Esophagus squamous epithelium (tissue), 5 donors: ENCODE data around the gene LEPROT. TPM values are rescaled to one million over a fixed set of nuclear protein-coding genes. Genes with fewer than 3 reads are reported as not detected.

Experiments used
- DNase-seq: peaks from one replicate; lab custom pipeline; 2025; lab: John Stamatoyannopoulos, UW
- H3K27ac ChIP-seq, 4 donors: fragments of 200-600 bp; sonication (generic); one replicate each; pipeline ENCODE4 v1.5.1; 2016 to 2019; ENCODE audit warnings: mild to moderate bottlenecking in 1 of 4
- H3K27me3 ChIP-seq, 4 donors: fragments of 200-600 bp; sonication (generic); 1 replicate in 3 of 4; 2 replicates in 1 of 4; pipeline versions ENCODE4 v1.5.1 to v1.6.0; 2017 to 2021; ENCODE audit warnings: antibody characterized with exemption in 1 of 4
- H3K36me3 ChIP-seq, 3 donors: fragments of 200-600 bp; sonication (generic); one replicate each; pipeline ENCODE4 v1.5.1; 2016 to 2019
- H3K4me1 ChIP-seq, 3 donors: fragments of 200-600 bp; sonication (generic); one replicate each; pipeline ENCODE4 v1.5.1; 2017 to 2019
- H3K4me3 ChIP-seq, 4 donors: fragments of 200-600 bp; sonication (generic); 1 replicate in 3 of 4; 2 replicates in 1 of 4; pipeline ENCODE4 v1.5.1; 2016 to 2019; ENCODE audit warnings: mild to moderate bottlenecking in 2 of 4, moderate library complexity in 1 of 4
- H3K9me3 ChIP-seq, 3 donors: fragments of 200-600 bp; sonication (generic); one replicate each; pipeline ENCODE4 v1.5.1; 2016 to 2019
- POLR2A ChIP-seq, 4 donors: fragments of 450-650 bp; IDR thresholded peaks; one replicate each; pipeline ENCODE4 v1.6.1; 2017; ENCODE audit warnings: antibody characterized with exemption in 4 of 4, mild to moderate bottlenecking in 4 of 4, moderate library complexity in 3 of 4
- WGBS, 2 donors: methylation state at CpG; one replicate each; pipeline ENCODE4 v1.1.5; 2018; 5-methylcytosine and 5-hydroxymethylcytosine counted together
- intact Hi-C: fragments of 100-400 bp; cut with DNase I; formaldehyde crosslinking; loops from one replicate; pipeline ENCODE4 v1.15.0; 2022
- total RNA-seq, 4 donors: library from RNA; depleted of rRNA; stranded (reverse); fragments of >200 nt; gene quantifications; one replicate each; pipeline ENCODE4 v1.1.0, GENCODE V29; 2016
- TF ChIP-seq, protein P1 (sequence below), 6 experiments: fragments of 450-650 bp in 4 of 6; fragments of 200-600 bp in 2 of 6; sonication (generic) in 2 of 6; IDR thresholded peaks; one replicate each; pipeline ENCODE4 v1.5.1; 2016 to 2019; ENCODE audit warnings: antibody characterized with exemption in 6 of 6, mild to moderate bottlenecking in 4 of 6, moderate library complexity in 4 of 6
- donor health status: DM: yes; HTN: yes; CAD: no.

Gene LEPROT
- total RNA-seq, 4 donors from 2014 or later, result 29.7 to 56.9 (median 42.9) TPM

- no peaks in the 10 kb centered on the region for H3K27me3 ChIP-seq
- H3K4me1 ChIP-seq, result no peaks in the 10 kb centered on the region
- 44 to 71% methylated on average over 3 of the region's 3 CpGs for WGBS, 2 donors
- TF ChIP-seq, protein P1, sequence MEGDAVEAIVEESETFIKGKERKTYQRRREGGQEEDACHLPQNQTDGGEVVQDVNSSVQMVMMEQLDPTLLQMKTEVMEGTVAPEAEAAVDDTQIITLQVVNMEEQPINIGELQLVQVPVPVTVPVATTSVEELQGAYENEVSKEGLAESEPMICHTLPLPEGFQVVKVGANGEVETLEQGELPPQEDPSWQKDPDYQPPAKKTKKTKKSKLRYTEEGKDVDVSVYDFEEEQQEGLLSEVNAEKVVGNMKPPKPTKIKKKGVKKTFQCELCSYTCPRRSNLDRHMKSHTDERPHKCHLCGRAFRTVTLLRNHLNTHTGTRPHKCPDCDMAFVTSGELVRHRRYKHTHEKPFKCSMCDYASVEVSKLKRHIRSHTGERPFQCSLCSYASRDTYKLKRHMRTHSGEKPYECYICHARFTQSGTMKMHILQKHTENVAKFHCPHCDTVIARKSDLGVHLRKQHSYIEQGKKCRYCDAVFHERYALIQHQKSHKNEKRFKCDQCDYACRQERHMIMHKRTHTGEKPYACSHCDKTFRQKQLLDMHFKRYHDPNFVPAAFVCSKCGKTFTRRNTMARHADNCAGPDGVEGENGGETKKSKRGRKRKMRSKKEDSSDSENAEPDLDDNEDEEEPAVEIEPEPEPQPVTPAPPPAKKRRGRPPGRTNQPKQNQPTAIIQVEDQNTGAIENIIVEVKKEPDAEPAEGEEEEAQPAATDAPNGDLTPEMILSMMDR (IDR thresholded peaks at IDR 0.05), result no peak
- no peak for TF ChIP-seq POLR2A (IDR thresholded peaks at IDR 0.05)
- intact Hi-C loops, result no loop called here
- DNase-seq, result no peak
- H3K36me3 ChIP-seq, result no peaks in the 10 kb centered on the region
- no peak overlapping the region for H3K27ac ChIP-seq
- H3K4me3 ChIP-seq, result no peak overlapping the region
- no peaks in the 10 kb centered on the region for H3K9me3 ChIP-seq
Measured at GRCh38 chr1:65441464-65441863, 21.0 kb downstream of the LEPROT start.

GRCh38 chr1:65442442-65442841 is 22.0 kb downstream of the LEPROT start:
- 71 to 83% methylated on average over 1 of the region's 1 CpG for WGBS, 2 donors

DNA sequence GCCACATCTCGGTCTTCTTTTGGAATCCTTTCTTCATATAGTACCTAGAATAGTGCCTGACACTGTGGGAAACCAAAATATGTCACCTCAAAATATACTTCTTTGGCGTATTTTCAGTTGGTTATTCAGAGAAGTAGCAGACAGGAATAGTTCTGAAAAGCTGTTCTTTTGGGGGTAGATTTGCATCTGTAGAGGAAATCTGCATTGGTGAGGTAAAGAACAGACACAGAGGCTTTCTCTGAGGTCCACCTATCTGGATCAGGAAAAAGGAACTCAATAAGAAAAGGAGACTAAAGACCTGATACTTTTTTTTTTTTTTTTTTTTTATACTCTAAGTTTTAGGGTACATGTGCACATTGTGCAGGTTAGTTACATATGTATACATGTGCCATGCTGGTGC is 23.2 kb downstream of the LEPROT start:
- WGBS, 2 donors, result 81 to 89% methylated on average over 2 of the region's 2 CpGs

More at GRCh38 chr1:65442442-65442841, 22.0 kb downstream of the LEPROT start:
- H3K27me3 ChIP-seq, result no peaks in the 10 kb centered on the region
- H3K9me3 ChIP-seq, result no peaks in the 10 kb centered on the region
- intact Hi-C loops, result no loop called here
- H3K27ac ChIP-seq, result no peak overlapping the region
- H3K36me3 ChIP-seq, result no peaks in the 10 kb centered on the region
- DNase-seq, result no peak
- H3K4me1 ChIP-seq, result no peaks in the 10 kb centered on the region
- TF ChIP-seq, protein P1 (IDR thresholded peaks at IDR 0.05), result no peak
- no peak for TF ChIP-seq POLR2A (IDR thresholded peaks at IDR 0.05)
- no peak overlapping the region for H3K4me3 ChIP-seq

DNA sequence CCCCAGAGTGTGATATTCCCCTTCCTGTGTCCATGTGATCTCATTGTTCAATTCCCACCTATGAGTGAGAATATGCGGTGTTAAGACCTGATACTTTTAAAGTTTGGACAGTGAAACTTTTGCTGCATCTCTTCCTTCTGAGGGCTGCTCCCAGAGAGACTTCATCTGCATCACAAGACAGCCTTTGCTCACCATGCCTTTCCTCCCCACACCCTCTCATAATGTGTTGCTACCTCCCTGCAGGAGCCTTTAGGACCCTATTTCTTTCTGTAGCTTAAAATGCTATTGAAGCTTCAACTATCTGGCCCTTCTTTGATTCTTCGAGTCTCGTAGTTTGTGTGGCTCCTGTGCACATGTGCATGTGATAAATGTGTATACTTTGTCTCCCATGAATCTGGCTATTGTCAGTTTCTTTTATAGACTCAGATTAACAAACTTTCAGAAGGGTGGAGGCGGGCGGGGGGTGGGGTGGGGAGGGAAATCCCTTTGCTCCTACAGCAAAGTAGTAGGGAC is 23.7 kb downstream of the LEPROT start:
- TF ChIP-seq POLR2A (IDR thresholded peaks at IDR 0.05), result no peak
- TF ChIP-seq, protein P1 (IDR thresholded peaks at IDR 0.05), result no peak
- Histone ChIP-seq H3K4me1 (no peaks in the 10 kb centered on the region), H3K36me3 (no peaks in the 10 kb centered on the region), H3K9me3 (no peaks in the 10 kb centered on the region), H3K27ac (no peak overlapping the region), H3K4me3 (no peak overlapping the region), H3K27me3 (no peaks in the 10 kb centered on the region)
- intact Hi-C loops, result no loop called here
- WGBS, 2 donors, result 62 to 78% methylated on average over 4 to 5 of the region's 5 CpGs
- no peak for DNase-seq

More for the DNA sequence above, 23.2 kb downstream of the LEPROT start:
- Histone ChIP-seq H3K4me1 (no peaks in the 10 kb centered on the region), H3K27ac (no peak overlapping the region), H3K9me3 (no peaks in the 10 kb centered on the region), H3K36me3 (no peaks in the 10 kb centered on the region), H3K4me3 (no peak overlapping the region), H3K27me3 (no peaks in the 10 kb centered on the region)
- no peak for DNase-seq
- intact Hi-C loops, result no loop called here
- TF ChIP-seq, protein P1 (IDR thresholded peaks at IDR 0.05), result no peak
- TF ChIP-seq POLR2A (IDR thresholded peaks at IDR 0.05), result no peak

GRCh38 chr1:65445837-65446236 is 25.4 kb downstream of the LEPROT start:
- DNase-seq, result no peak
- Histone ChIP-seq H3K27me3 (no peaks in the 10 kb centered on the region), H3K4me1 (no peaks in the 10 kb centered on the region), H3K9me3 (no peaks in the 10 kb centered on the region), H3K4me3 (no peak overlapping the region), H3K27ac (no peak overlapping the region), H3K36me3 (no peaks in the 10 kb centered on the region)
- TF ChIP-seq, protein P1 (IDR thresholded peaks at IDR 0.05), result no peak
- TF ChIP-seq POLR2A (IDR thresholded peaks at IDR 0.05), result no peak
- 93 to 95% methylated on average over 1 of the region's 1 CpG for WGBS, 2 donors
- intact Hi-C loops, result no loop called here
